Left ventricle myocardium inferior (tissue), 1 donor: ENCODE results near the gene CSH2. TPM values are rescaled to one million over a fixed set of nuclear protein-coding genes. Genes with fewer than 3 reads are reported as not detected.
A peak's percentile ranks its signal among the peaks of the same experiment; 100 is the strongest.
"Not testable (repeated sequence)": the region's sequence is repeated elsewhere in the genome, so short reads cannot be mapped to it uniquely, and the experiment has no call there.

Experiments used
- DNase-seq: peaks from one replicate; pipeline ENCODE4 v3.0.0-alpha.2; 2020
- H3K27ac ChIP-seq: fragments of 200-600 bp; replicated peaks from 2 replicates; pipeline ENCODE4 v1.8.0; 2021
- H3K27me3 ChIP-seq: fragments of 200-600 bp; 2 replicates; pipeline ENCODE4 v1.8.0; 2021; ENCODE audit warnings: low read depth
- H3K36me3 ChIP-seq: fragments of 200-600 bp; 2 replicates; pipeline ENCODE4 v1.8.0; 2021
- H3K4me1 ChIP-seq: fragments of 200-600 bp; 2 replicates; pipeline ENCODE4 v1.8.0; 2021
- H3K4me3 ChIP-seq: fragments of 200-600 bp; 2 replicates; pipeline ENCODE4 v1.8.0; 2021; ENCODE audit warnings: mild to moderate bottlenecking, moderate library complexity
- H3K9me3 ChIP-seq: fragments of 200-600 bp; replicated peaks from 2 replicates; pipeline ENCODE4 v1.8.0; 2021
- intact Hi-C: fragments of 100-400 bp; cut with micrococcal nuclease; formaldehyde crosslinking; loops from one replicate; pipeline ENCODE4 v1.11.0; 2022
- total RNA-seq: library from RNA; stranded (reverse); fragmentation: NEBNext Ultra II Directional; extraction: Animal tissue kit (Norgen Biotek cat#: 25700); gene quantifications from one replicate; pipeline ENCODE4 v1.2.1, GENCODE V29; 2021
- TF ChIP-seq, protein P1 (sequence below): fragments of 200-600 bp; IDR thresholded peaks from 2 replicates; pipeline ENCODE4 v1.8.0; 2021; ENCODE audit warnings: antibody characterized with exemption, mild to moderate bottlenecking, borderline replicate concordance
- donor health status: DM: no; HTN: yes; CAD: no; lungs with severe emphysema.

CSH2 gene
- total RNA-seq, 1 donor from 2014 or later = not detected

DNA sequence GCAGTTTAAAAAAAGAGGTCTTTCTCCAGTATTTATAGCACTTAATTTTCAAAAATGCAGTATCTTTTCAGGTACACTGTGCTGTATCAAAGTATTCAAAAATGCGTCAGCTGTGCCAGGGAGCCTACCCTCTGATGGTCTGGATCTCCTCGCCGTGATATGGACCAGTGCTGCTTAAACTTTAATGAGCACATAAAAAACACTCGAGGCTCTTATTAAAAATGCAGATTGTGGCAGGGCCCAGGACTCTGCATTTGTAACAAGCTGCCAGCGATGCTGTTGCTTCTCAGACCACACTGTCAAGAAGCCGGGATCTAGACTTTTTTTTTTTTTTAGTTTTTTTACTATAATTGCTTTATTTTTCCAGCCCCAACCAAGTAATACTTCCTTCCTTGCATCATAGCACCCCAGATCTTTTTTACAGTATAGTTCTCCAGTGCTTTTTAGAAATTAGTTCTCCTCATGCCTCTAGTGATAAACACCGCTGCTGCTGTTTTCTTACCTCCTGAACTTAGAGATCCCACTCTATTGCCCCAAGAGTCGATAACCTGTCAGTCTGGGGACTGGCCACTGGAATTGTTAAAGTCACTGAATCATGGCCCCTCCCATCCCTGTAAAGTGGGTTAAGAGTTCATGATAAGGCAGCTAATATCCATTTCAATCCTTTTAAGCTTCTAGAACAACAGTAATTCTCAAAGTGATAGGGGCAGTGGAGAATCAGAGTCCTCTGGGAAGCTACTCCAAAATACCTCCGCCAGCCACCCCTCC is 29.4 kb downstream of the CSH2 start:
- Histone ChIP-seq H3K4me1 (peaks cover 52% of the 10 kb centered on the region), H3K4me3 (peak overlapping the region; percentile 97), H3K27ac (peak overlapping the region; percentile 98), H3K9me3 (no peaks in the 10 kb centered on the region), H3K27me3 (no peaks in the 10 kb centered on the region), H3K36me3 (no peaks in the 10 kb centered on the region)
- TF ChIP-seq, protein P1, sequence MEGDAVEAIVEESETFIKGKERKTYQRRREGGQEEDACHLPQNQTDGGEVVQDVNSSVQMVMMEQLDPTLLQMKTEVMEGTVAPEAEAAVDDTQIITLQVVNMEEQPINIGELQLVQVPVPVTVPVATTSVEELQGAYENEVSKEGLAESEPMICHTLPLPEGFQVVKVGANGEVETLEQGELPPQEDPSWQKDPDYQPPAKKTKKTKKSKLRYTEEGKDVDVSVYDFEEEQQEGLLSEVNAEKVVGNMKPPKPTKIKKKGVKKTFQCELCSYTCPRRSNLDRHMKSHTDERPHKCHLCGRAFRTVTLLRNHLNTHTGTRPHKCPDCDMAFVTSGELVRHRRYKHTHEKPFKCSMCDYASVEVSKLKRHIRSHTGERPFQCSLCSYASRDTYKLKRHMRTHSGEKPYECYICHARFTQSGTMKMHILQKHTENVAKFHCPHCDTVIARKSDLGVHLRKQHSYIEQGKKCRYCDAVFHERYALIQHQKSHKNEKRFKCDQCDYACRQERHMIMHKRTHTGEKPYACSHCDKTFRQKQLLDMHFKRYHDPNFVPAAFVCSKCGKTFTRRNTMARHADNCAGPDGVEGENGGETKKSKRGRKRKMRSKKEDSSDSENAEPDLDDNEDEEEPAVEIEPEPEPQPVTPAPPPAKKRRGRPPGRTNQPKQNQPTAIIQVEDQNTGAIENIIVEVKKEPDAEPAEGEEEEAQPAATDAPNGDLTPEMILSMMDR = no peak
- intact Hi-C loops = no loop called here
- no peak for DNase-seq

- Histone ChIP-seq H3K4me1 (peaks cover 53% of the 10 kb centered on the region), H3K4me3 (peak overlapping the region; percentile 97), H3K27ac (peak overlapping the region; percentile 98)
- intact Hi-C loops, H3K27me3 ChIP-seq, H3K36me3 ChIP-seq, H3K9me3 ChIP-seq: not testable (repeated sequence)
- DNase-seq = peak; percentile 53
Observed at GRCh38 chr17:63843387-63843888, 30.0 kb downstream of the CSH2 start.

GRCh38 chr17:63842540-63843386 is 30.7 kb downstream of the CSH2 start, which contains the start of gene SMARCD2:
Gene SMARCD2 (minus strand): TSS chr17:63842685. CDS start chr17:63842674, 11 bp downstream.
- H3K27ac ChIP-seq = peak within 1 kb of the TSS; percentile 98
- H3K27me3 ChIP-seq = no peaks in the 10 kb centered on the region
- peaks cover 58% of the 10 kb centered on the region for H3K4me1 ChIP-seq
- TF ChIP-seq, protein P1 = no peak
- intact Hi-C loops = no loop called here
- DNase-seq = peak; percentile 99
- peak within 1 kb of the TSS; percentile 97 for H3K4me3 ChIP-seq
- no peaks in the 10 kb centered on the region for H3K9me3 ChIP-seq
- H3K36me3 ChIP-seq = no peaks in the 10 kb centered on the region

DNA sequence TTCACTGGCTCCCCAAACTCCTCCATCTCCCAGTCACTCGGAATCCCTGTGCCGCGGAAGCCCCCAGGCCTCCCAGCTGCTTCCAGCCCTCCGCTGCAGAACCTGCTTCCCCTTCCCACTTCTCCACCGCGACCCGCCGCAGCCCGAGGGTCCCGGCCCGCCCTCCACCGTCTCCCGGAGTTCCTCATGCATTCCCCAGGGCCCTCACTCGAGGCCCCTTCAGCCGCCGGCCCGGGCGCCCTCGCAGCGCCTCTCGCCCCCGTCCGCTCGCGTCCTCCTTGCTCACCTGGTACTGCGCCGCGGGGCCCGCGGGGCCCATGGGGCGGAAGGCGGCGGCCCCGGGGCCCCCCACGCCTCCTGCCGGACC is 31.3 kb downstream of the CSH2 start:
- peak overlapping the region; percentile 97 for H3K4me3 ChIP-seq
- DNase-seq = peak; percentile 42
- H3K36me3 ChIP-seq = peaks cover 2% of the 10 kb centered on the region
- TF ChIP-seq, protein P1 = no peak
- peak overlapping the region; percentile 98 for H3K27ac ChIP-seq
- no peaks in the 10 kb centered on the region for H3K27me3 ChIP-seq
- H3K4me1 ChIP-seq = peaks cover 64% of the 10 kb centered on the region
- intact Hi-C loops = no loop called here
- H3K9me3 ChIP-seq = no peaks in the 10 kb centered on the region

- H3K4me3 ChIP-seq = peak overlapping the region; percentile 97
- H3K27ac ChIP-seq = peak overlapping the region; percentile 98
- no peaks in the 10 kb centered on the region for H3K9me3 ChIP-seq
- peak; percentile 79 for DNase-seq
- TF ChIP-seq, protein P1 = no peak
- intact Hi-C loops = no loop called here
- H3K36me3 ChIP-seq = peaks cover 8% of the 10 kb centered on the region
- H3K4me1 ChIP-seq = peaks cover 70% of the 10 kb centered on the region
- no peaks in the 10 kb centered on the region for H3K27me3 ChIP-seq
Observed at GRCh38 chr17:63841350-63842172, 31.9 kb downstream of the CSH2 start.
